PC-9 (cell line): ENCODE results near the gene RNF114. TPM values are rescaled to one million over a fixed set of nuclear protein-coding genes. Genes with fewer than 3 reads are reported as not detected.

Experiments used
- BruUV-seq: library from RNA; stranded (reverse); fragments of 400-500 nt; replicated peaks from 2 replicates; lab custom pipeline; 2021; lab: Mats Ljungman, UMichigan
- CTCF ChIA-PET: fragments of 300-600 bp; sonication (Branson Sonifier 250); formaldehyde crosslinking; loops from one replicate; lab custom pipeline; 2022; ENCODE audit warnings: antibody characterized with exemption; lab: Charles Lee
- POLR2A ChIA-PET: fragments of 300-600 bp; sonication (Branson Sonifier 250); formaldehyde crosslinking; loops from one replicate; lab custom pipeline; 2022; ENCODE audit warnings: antibody characterized with exemption; ENCODE audit not compliant: unreplicated experiment; lab: Charles Lee
- DNase-seq, 2 experiments: peaks; one replicate each; pipeline versions ENCODE4 v3.0.0 to v3.0.0-alpha.2; 2015 to 2022; ENCODE audit warnings: mixed read lengths in 1 of 2
- H2AFZ ChIP-seq: fragments of 200-600 bp; sonication (generic); 2 replicates; pipeline ENCODE4 v1.8.1; 2017; ENCODE audit warnings: antibody characterized with exemption
- H3F3A ChIP-seq: fragments of 200-600 bp; sonication (generic); 2 replicates; pipeline ENCODE4 v1.8.1; 2017; ENCODE audit warnings: antibody characterized with exemption, mild to moderate bottlenecking, low read depth; ENCODE audit not compliant: insufficient read depth
- H3K27ac ChIP-seq: fragments of 200-600 bp; sonication (generic); 2 replicates; pipeline ENCODE4 v1.6.1; 2016; ENCODE audit warnings: mixed run types
- H3K27me3 ChIP-seq: fragments of 200-600 bp; sonication (generic); 2 replicates; pipeline ENCODE4 v1.6.1; 2016; ENCODE audit warnings: low read depth, mixed run types; ENCODE audit not compliant: insufficient read depth
- H3K36me3 ChIP-seq: fragments of 200-600 bp; sonication (generic); 2 replicates; pipeline ENCODE4 v1.6.1; 2016; ENCODE audit warnings: low read depth, mixed run types
- H3K4me1 ChIP-seq: fragments of 200-600 bp; sonication (generic); replicated peaks from 2 replicates; pipeline ENCODE4 v1.6.1; 2016; ENCODE audit warnings: mixed run types; ENCODE audit not compliant: insufficient read depth
- H3K4me2 ChIP-seq: fragments of 200-600 bp; sonication (generic); 2 replicates; pipeline ENCODE4 v1.6.1; 2017; ENCODE audit warnings: mixed run types
- H3K4me3 ChIP-seq: fragments of 200-600 bp; sonication (generic); 2 replicates; pipeline ENCODE4 v1.6.1; 2016; ENCODE audit warnings: mixed run types
- H3K79me2 ChIP-seq: fragments of 200-600 bp; sonication (generic); 2 replicates; pipeline ENCODE4 v1.6.1; 2017; ENCODE audit warnings: low read depth, mixed run types
- H3K9me2 ChIP-seq: fragments of 200-600 bp; sonication (generic); 2 replicates; pipeline ENCODE4 v1.8.1; 2017; ENCODE audit warnings: mild to moderate bottlenecking; ENCODE audit not compliant: insufficient read depth
- H3K9me3 ChIP-seq: fragments of 200-600 bp; sonication (generic); 2 replicates; pipeline ENCODE4 v1.8.1; 2016; ENCODE audit warnings: low read depth; ENCODE audit not compliant: insufficient read depth
- H4K20me1 ChIP-seq: fragments of 200-600 bp; sonication (generic); 2 replicates; pipeline ENCODE4 v1.8.1; 2017; ENCODE audit not compliant: insufficient read depth
- EZH2 ChIP-seq: fragments of 200-600 bp; sonication (generic); IDR thresholded peaks from 2 replicates; pipeline ENCODE4 v1.8.0; 2017; ENCODE audit warnings: antibody characterized with exemption, low read depth
- intact Hi-C: fragments of 100-400 bp; cut with micrococcal nuclease; formaldehyde crosslinking; loops from one replicate; pipeline ENCODE4 v1.10.0; 2022; ENCODE audit not compliant: unreplicated experiment
- total RNA-seq: library from RNA; stranded (reverse); gene quantifications from 2 replicates; pipeline ENCODE4 v1.2.3, GENCODE V29; 2021
- TF ChIP-seq, protein P1 (sequence below): fragments of 200-600 bp; sonication (generic); conservative IDR thresholded peaks from 2 replicates; pipeline ENCODE4 v1.6.1; 2017; ENCODE audit warnings: mixed run types, antibody characterized with exemption, mild to moderate bottlenecking, moderate library complexity

RNF114 gene
- total RNA-seq, 1 experiment from 2014 or later = 92.5 TPM

DNA sequence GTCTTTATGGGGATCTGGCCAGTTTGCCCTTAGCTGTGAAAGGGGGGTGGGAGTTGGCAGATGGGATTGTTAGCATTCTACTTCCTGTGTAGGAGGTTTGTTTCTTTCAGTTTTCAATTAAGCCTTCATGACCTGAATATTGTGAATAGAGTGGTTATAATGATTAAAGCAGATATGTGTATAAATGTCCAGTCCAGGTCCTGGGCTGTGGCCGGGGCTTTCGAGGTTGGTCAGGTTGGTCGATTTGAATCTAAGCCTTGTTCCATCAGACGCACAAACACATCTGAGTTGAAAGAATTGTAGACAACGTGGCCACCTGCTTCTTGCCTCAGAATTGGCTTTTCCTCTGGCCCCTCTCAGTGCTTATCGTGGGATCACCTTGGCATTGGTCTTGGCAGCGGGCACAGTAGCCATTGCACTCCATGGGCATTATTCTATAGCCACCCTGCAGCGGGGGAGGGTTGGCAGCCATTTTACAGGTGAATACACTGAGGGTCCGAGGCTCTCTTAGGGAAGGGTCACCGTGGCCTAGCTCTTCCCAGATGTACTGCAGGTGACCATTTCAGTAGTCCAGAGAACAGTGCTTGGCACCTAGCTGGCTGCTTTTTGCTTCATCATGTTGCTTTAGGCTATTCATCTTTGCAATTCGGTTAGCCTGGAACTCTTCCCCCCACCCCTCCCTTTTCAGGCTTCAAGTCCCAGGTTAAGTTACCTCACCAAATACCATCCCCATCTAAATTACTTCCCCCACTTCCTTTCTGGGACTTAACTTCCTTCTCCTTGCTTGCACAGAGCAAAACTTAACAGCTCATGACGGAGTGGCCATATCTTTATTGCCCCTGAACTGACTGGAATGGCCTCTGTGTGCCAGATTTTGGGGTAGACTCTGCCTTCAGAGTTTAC lies 1.1 kb downstream of the RNF114 start:
- Histone ChIP-seq H3K27ac (peak overlapping the region; percentile 69), H3K4me2 (peak overlapping the region; percentile 98), H3K79me2 (peaks cover 61% of the 10 kb centered on the region), H3K9me2 (no peaks in the 10 kb centered on the region), H3K4me1 (peaks cover 35% of the 10 kb centered on the region), H3F3A (peaks cover 37% of the 10 kb centered on the region; the same call in 1 of the 2 replicates), H2AFZ (peak overlapping the region; percentile 81), H4K20me1 (peaks cover 47% of the 10 kb centered on the region), H3K36me3 (peaks cover 27% of the 10 kb centered on the region), H3K4me3 (peak overlapping the region; percentile 92), H3K9me3 (no peaks in the 10 kb centered on the region), H3K27me3 (no peaks in the 10 kb centered on the region)
- ChIA-PET CTCF (no interaction called here), POLR2A (interaction anchor here (0.6 to 1.1 kb wide), 2 partner anchors 21 to 819 kb away, joined by 4 read pairs; no protein-coding TSS in a partner anchor)
- intact Hi-C loops = loop anchor here (2.0 kb wide), 1 partner anchor 32 kb away; no protein-coding TSS in a partner anchor
- no peak for TF ChIP-seq EZH2
- TF ChIP-seq, protein P1, sequence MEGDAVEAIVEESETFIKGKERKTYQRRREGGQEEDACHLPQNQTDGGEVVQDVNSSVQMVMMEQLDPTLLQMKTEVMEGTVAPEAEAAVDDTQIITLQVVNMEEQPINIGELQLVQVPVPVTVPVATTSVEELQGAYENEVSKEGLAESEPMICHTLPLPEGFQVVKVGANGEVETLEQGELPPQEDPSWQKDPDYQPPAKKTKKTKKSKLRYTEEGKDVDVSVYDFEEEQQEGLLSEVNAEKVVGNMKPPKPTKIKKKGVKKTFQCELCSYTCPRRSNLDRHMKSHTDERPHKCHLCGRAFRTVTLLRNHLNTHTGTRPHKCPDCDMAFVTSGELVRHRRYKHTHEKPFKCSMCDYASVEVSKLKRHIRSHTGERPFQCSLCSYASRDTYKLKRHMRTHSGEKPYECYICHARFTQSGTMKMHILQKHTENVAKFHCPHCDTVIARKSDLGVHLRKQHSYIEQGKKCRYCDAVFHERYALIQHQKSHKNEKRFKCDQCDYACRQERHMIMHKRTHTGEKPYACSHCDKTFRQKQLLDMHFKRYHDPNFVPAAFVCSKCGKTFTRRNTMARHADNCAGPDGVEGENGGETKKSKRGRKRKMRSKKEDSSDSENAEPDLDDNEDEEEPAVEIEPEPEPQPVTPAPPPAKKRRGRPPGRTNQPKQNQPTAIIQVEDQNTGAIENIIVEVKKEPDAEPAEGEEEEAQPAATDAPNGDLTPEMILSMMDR = no peak
- TSS peak; percentile 99 for BruUV-seq
- DNase-seq = peak; percentile 35 to 79

DNA sequence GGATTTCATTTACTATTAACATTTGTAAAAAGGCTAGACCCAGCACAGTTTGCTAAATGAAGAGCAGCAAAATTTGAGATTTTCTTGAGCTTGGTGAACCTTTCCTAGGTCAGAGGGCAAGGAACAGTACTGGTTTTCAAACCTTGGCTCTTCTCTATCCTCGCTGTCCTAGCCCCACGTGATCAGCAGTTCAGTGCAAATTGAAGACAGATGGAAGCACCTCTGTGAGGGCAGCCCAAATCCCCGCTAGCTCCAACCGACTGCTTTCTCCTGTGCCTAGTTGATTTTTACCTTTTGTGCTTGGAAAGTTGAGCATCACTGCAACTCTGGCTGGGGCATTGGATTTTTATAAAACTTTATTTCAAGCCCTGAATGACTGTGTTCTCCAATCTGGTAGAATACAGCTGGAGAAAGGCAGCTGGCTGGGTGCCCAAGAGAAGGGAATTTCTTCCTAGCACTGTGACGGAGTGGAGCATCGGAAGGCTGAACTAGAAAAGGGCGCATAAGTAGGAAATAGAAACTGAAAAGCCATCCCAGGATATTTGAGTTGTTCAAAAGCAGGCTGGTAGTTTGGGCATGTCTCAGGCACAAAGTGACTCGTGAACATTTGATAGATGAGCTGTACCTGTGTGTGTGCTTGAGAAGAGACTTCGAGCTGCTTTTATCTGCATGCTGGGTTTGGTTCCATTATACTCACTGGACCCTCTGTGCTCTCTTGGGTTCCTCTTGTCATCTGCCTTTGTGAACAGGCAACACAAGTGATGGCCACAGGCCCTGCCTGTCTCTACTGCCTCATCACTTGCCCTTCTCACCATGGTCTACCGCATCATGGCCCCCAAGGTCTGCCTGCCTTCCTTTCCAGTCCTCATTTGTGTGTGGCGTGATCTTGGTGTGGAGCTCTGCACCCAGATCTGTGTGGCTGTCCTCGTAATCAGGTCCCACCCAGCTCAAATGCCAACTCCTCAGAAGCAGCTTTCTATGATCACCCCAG lies 2.3 kb downstream of the RNF114 start:
- ChIA-PET POLR2A (interaction anchor here (0.7 kb wide), 1 partner anchor 221 kb away, joined by 13 read pairs; no protein-coding TSS in a partner anchor), CTCF (interaction anchor here (0.5 to 0.6 kb wide), 2 partner anchors 24 to 263 kb away, joined by 4 read pairs; no protein-coding TSS in a partner anchor)
- no TSS peak for BruUV-seq
- no peak overlapping the region for H2AFZ ChIP-seq
- H3K9me2 ChIP-seq = no peaks in the 10 kb centered on the region
- H3K4me2 ChIP-seq = peak overlapping the region; percentile 98
- peaks cover 35% of the 10 kb centered on the region for H3K4me1 ChIP-seq
- peaks cover 72% of the 10 kb centered on the region for H3K79me2 ChIP-seq
- H3K36me3 ChIP-seq = peaks cover 35% of the 10 kb centered on the region
- peak overlapping the region; percentile 92 for H3K4me3 ChIP-seq
- DNase-seq = no peak
- H3K27me3 ChIP-seq = no peaks in the 10 kb centered on the region
- peak overlapping the region; percentile 69 for H3K27ac ChIP-seq
- no peaks in the 10 kb centered on the region for H3K9me3 ChIP-seq
- H4K20me1 ChIP-seq = peaks cover 58% of the 10 kb centered on the region
- intact Hi-C loops = no loop called here
- TF ChIP-seq EZH2 = no peak
- TF ChIP-seq, protein P1 = no peak
- peaks cover 48% of the 10 kb centered on the region for H3F3A ChIP-seq

DNA sequence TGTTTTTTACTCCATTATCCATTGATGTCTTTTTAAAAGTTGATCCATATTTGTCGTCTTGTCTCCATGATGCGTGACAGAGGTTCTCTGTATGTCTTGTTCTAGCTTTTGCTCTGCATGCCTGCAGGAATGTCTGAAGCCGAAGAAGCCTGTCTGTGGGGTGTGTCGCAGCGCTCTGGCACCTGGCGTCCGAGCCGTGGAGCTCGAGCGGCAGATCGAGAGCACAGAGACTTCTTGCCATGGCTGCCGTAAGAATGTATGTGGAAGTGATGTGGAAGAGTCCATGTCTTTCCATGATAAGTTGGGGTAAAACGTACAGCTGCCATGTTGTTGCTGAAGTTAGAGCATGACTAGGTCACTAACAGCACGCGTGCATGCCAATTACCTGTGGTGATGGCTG lies 5.3 kb downstream of the RNF114 start:
- TF ChIP-seq, protein P1 = no peak
- no peak for TF ChIP-seq EZH2
- ChIA-PET CTCF (no interaction called here), POLR2A (no interaction called here)
- Histone ChIP-seq H3K9me2 (no peaks in the 10 kb centered on the region), H3K27ac (no peak overlapping the region), H3K4me2 (no peak overlapping the region), H4K20me1 (peaks cover 78% of the 10 kb centered on the region), H3K4me3 (no peak overlapping the region), H3K4me1 (peaks cover 21% of the 10 kb centered on the region), H3K27me3 (no peaks in the 10 kb centered on the region), H3K9me3 (no peaks in the 10 kb centered on the region), H3K79me2 (peaks cover 97% of the 10 kb centered on the region), H2AFZ (no peak overlapping the region), H3K36me3 (peaks cover 59% of the 10 kb centered on the region), H3F3A (peaks cover 59% of the 10 kb centered on the region)
- DNase-seq = no peak
- intact Hi-C loops = no loop called here
- BruUV-seq = no TSS peak
